ENCODE data around the gene SCGB1D1. TPM values are rescaled to one million over a fixed set of nuclear protein-coding genes. Genes with fewer than 3 reads are reported as not detected.
A peak's percentile ranks its signal among the peaks of the same experiment; 100 is the strongest.

The SCGB1D1 gene
- total and polyA plus RNA-seq, 2 experiments from 2014 or later = not detected

- no peak overlapping the region for H3K27ac ChIP-seq (ENCODE audit: low read depth)
- no peak overlapping the region for H2AFZ ChIP-seq
- no peaks in the 10 kb centered on the region for H3K9me2 ChIP-seq (ENCODE audit: insufficient read depth)
- Mint-ChIP-seq H3K9me3 (no peaks in the 10 kb centered on the region; the same call in 2 of the 3 replicates), H3K4me3 (no peak overlapping the region; the same call in 2 of the 3 replicates), H3K36me3 (ENCODE audit: low read depth) (no peaks in the 10 kb centered on the region), H3K27ac (no peak overlapping the region), H3K27me3 (ENCODE audit: insufficient read depth, low read depth, poor library complexity) (peaks cover 4% of the 10 kb centered on the region), H3K4me1 (peaks cover 2% of the 10 kb centered on the region; the same call in 1 of the 3 replicates)
- H3K79me2 ChIP-seq (replicated peaks; ENCODE audit: insufficient read depth) = no peaks in the 10 kb centered on the region
- no peaks in the 10 kb centered on the region for H4K20me1 ChIP-seq (replicated peaks; ENCODE audit: insufficient read depth)
- H3K4me1 ChIP-seq (ENCODE audit: insufficient read depth) = no peaks in the 10 kb centered on the region
- no peaks in the 10 kb centered on the region for H3K27me3 ChIP-seq (ENCODE audit: insufficient read depth)
- TF ChIP-seq JUNB (IDR thresholded peaks at IDR 0.05; ENCODE audit: unreplicated experiment) (no peak), CTCF (conservative IDR thresholded peaks at IDR 0.05; ENCODE audit: low read depth in 2 of 2) (peak; percentile 90 to 92)
- H3K36me3 ChIP-seq (ENCODE audit: insufficient read depth) = no peaks in the 10 kb centered on the region
- H3K4me3 ChIP-seq = no peak overlapping the region
- DNase-seq (ENCODE audit: low spot score) (peak; percentile 96), ATAC-seq (peak; percentile 89)
- H3K4me2 ChIP-seq = no peak overlapping the region
- H3F3A ChIP-seq (replicated peaks; ENCODE audit: low read depth) = no peaks in the 10 kb centered on the region
Observed at GRCh38 chr11:62171261-62171723, 18.7 kb upstream of the SCGB1D1 start.

- no peak overlapping the region for H3K4me3 ChIP-seq
- H3K4me1 Mint-ChIP-seq = peaks cover 2% of the 10 kb centered on the region; the same call in 1 of the 3 replicates
- H3K27me3 Mint-ChIP-seq (ENCODE audit: insufficient read depth, low read depth, poor library complexity) = peaks cover 4% of the 10 kb centered on the region
- TF ChIP-seq REST (IDR thresholded peaks at IDR 0.05; ENCODE audit: unreplicated experiment) (no peak), ZNF331 (CRISPR knock-in tag; IDR thresholded peaks at IDR 0.05; ENCODE audit: low read depth) (no peak), CTCF (conservative IDR thresholded peaks at IDR 0.05; ENCODE audit: low read depth in 2 of 2) (no peak), CREB1 (CRISPR knock-in tag; IDR thresholded peaks at IDR 0.05; ENCODE audit: low read depth) (no peak), EZH2 (IDR thresholded peaks at IDR 0.05; ENCODE audit: low read depth, unreplicated experiment) (no peak)
- TF ChIP-seq, protein P1, sequence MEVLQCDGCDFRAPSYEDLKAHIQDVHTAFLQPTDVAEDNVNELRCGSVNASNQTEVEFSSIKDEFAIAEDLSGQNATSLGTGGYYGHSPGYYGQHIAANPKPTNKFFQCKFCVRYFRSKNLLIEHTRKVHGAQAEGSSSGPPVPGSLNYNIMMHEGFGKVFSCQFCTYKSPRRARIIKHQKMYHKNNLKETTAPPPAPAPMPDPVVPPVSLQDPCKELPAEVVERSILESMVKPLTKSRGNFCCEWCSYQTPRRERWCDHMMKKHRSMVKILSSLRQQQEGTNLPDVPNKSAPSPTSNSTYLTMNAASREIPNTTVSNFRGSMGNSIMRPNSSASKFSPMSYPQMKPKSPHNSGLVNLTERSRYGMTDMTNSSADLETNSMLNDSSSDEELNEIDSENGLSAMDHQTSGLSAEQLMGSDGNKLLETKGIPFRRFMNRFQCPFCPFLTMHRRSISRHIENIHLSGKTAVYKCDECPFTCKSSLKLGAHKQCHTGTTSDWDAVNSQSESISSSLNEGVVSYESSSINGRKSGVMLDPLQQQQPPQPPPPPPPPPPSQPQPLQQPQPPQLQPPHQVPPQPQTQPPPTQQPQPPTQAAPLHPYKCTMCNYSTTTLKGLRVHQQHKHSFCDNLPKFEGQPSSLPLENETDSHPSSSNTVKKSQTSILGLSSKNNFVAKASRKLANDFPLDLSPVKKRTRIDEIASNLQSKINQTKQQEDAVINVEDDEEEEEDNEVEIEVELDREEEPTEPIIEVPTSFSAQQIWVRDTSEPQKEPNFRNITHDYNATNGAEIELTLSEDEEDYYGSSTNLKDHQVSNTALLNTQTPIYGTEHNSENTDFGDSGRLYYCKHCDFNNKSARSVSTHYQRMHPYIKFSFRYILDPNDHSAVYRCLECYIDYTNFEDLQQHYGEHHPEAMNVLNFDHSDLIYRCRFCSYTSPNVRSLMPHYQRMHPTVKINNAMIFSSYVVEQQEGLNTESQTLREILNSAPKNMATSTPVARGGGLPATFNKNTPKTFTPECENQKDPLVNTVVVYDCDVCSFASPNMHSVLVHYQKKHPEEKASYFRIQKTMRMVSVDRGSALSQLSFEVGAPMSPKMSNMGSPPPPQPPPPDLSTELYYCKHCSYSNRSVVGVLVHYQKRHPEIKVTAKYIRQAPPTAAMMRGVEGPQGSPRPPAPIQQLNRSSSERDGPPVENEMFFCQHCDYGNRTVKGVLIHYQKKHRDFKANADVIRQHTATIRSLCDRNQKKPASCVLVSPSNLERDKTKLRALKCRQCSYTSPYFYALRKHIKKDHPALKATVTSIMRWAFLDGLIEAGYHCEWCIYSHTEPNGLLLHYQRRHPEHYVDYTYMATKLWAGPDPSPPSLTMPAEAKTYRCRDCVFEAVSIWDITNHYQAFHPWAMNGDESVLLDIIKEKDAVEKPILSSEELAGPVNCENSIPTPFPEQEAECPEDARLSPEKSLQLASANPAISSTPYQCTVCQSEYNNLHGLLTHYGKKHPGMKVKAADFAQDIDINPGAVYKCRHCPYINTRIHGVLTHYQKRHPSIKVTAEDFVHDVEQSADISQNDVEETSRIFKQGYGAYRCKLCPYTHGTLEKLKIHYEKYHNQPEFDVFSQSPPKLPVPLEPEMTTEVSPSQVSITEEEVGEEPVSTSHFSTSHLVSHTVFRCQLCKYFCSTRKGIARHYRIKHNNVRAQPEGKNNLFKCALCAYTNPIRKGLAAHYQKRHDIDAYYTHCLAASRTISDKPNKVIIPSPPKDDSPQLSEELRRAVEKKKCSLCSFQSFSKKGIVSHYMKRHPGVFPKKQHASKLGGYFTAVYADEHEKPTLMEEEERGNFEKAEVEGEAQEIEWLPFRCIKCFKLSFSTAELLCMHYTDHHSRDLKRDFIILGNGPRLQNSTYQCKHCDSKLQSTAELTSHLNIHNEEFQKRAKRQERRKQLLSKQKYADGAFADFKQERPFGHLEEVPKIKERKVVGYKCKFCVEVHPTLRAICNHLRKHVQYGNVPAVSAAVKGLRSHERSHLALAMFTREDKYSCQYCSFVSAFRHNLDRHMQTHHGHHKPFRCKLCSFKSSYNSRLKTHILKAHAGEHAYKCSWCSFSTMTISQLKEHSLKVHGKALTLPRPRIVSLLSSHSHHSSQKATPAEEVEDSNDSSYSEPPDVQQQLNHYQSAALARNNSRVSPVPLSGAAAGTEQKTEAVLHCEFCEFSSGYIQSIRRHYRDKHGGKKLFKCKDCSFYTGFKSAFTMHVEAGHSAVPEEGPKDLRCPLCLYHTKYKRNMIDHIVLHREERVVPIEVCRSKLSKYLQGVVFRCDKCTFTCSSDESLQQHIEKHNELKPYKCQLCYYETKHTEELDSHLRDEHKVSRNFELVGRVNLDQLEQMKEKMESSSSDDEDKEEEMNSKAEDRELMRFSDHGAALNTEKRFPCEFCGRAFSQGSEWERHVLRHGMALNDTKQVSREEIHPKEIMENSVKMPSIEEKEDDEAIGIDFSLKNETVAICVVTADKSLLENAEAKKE (CRISPR knock-in tag; IDR thresholded peaks at IDR 0.05) = no peak
Observed at GRCh38 chr11:62172294-62172693, 17.7 kb upstream of the SCGB1D1 start.

More at GRCh38 chr11:62172294-62172693, 17.7 kb upstream of the SCGB1D1 start:
- Mint-ChIP-seq H3K36me3 (ENCODE audit: low read depth) (no peaks in the 10 kb centered on the region), H3K9me3 (no peaks in the 10 kb centered on the region; the same call in 2 of the 3 replicates), H3K27ac (no peak overlapping the region), H3K4me3 (no peak overlapping the region)
- DNase-seq (ENCODE audit: low spot score) (no peak), ATAC-seq (no peak)
- H3F3A ChIP-seq (replicated peaks; ENCODE audit: low read depth) = no peaks in the 10 kb centered on the region
- H3K27me3 ChIP-seq (ENCODE audit: insufficient read depth) = no peaks in the 10 kb centered on the region
- no peaks in the 10 kb centered on the region for H3K9me2 ChIP-seq (ENCODE audit: insufficient read depth)
- H3K79me2 ChIP-seq (replicated peaks; ENCODE audit: insufficient read depth) = no peaks in the 10 kb centered on the region
- H3K4me2 ChIP-seq = no peak overlapping the region
- no peaks in the 10 kb centered on the region for H3K4me1 ChIP-seq (ENCODE audit: insufficient read depth)
- H4K20me1 ChIP-seq (replicated peaks; ENCODE audit: insufficient read depth) = no peaks in the 10 kb centered on the region
- H3K27ac ChIP-seq (ENCODE audit: low read depth) = no peak overlapping the region
- no peak overlapping the region for H2AFZ ChIP-seq
- H3K36me3 ChIP-seq (ENCODE audit: insufficient read depth) = no peaks in the 10 kb centered on the region

Data from GM23338 (cell line).